GM12891 (cell line): ENCODE results near the gene DCTN3.

Experiments used
- DNase-seq: peaks from one replicate; pipeline ENCODE4 v3.0.0; 2011; ENCODE audit warnings: low spot score; ENCODE audit not compliant: insufficient read length
- FAIRE-seq: peaks from 2 replicates; lab custom pipeline; 2011; peaks lifted over from hg19 to GRCh38; lab: Jason Lieb, UNC
- PAX5 ChIP-seq: IDR thresholded peaks from 2 replicates; pipeline ENCODE4 v1.6.1; 2011; ENCODE audit warnings: low read length, moderate library complexity, mild to moderate bottlenecking; ENCODE audit not compliant: insufficient read depth, severe bottlenecking
- POLR2A ChIP-seq: IDR thresholded peaks from 2 replicates; pipeline ENCODE4 v1.6.1; 2011; ENCODE audit warnings: low read depth, low read length, control low read depth
- POLR2AphosphoS5 ChIP-seq: IDR thresholded peaks from 2 replicates; pipeline ENCODE4 v1.6.1; 2011; ENCODE audit warnings: low read depth, low read length, control low read depth
- POU2F2 ChIP-seq: IDR thresholded peaks from 2 replicates; pipeline ENCODE4 v1.6.1; 2011; ENCODE audit warnings: low read depth, mild to moderate bottlenecking, control low read depth, low read length, moderate library complexity
- SPI1 ChIP-seq: IDR thresholded peaks from 2 replicates; pipeline ENCODE4 v1.6.1; 2011; ENCODE audit warnings: low read depth, low read length, control low read depth
- TAF1 ChIP-seq: IDR thresholded peaks from 2 replicates; pipeline ENCODE4 v1.6.1; 2011; ENCODE audit warnings: low read depth, low read length, control low read depth

DCTN3 gene

GRCh38 chr9:34655394-34655793 lies 35.1 kb upstream of the DCTN3 start:
- TF ChIP-seq POLR2A (no peak), POU2F2 (no peak), TAF1 (no peak), PAX5 (no peak), POLR2AphosphoS5 (no peak), SPI1 (no peak)

GRCh38 chr9:34654323-34655051 lies 34.2 kb upstream of the DCTN3 start:
- TF ChIP-seq POU2F2: no peak
- no peak for TF ChIP-seq SPI1
- TF ChIP-seq PAX5: no peak
- TF ChIP-seq TAF1: no peak
- TF ChIP-seq POLR2AphosphoS5: no peak
- no peak for TF ChIP-seq POLR2A
- FAIRE-seq (no peak), DNase-seq (no peak)

More at GRCh38 chr9:34655394-34655793, 35.1 kb upstream of the DCTN3 start:
- DNase-seq (no peak), FAIRE-seq (no peak)

- no peak for DNase-seq
- TF ChIP-seq SPI1 (no peak), POLR2A (no peak), TAF1 (no peak), POLR2AphosphoS5 (no peak), POU2F2 (no peak), PAX5 (no peak)
- no peak for FAIRE-seq
Measured at GRCh38 chr9:34653151-34654072, 33.1 kb upstream of the DCTN3 start.

DNA sequence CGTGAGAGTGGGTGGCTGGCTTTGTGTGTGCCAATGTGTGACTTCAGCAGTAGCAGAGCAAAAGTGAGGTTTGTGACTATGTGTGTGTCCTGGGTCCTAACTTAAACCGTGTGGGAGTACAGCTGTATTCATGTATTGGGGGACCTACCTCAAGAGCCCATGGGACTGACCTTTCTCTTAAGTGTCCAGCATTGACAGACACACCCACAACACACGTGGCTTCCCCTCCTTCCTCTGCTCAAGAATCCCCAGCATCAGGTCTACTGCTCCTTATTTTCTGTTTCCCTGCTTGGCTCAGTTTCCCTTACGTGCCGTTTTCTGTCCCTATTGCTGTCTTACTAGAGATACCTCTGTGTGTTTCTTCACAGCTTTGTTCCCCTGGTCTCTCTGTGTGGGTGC lies 32.3 kb upstream of the DCTN3 start:
- TF ChIP-seq TAF1 (no peak), POLR2A (no peak), POLR2AphosphoS5 (no peak), SPI1 (no peak), PAX5 (no peak), POU2F2 (no peak)
- FAIRE-seq (no peak), DNase-seq (no peak)

DNA sequence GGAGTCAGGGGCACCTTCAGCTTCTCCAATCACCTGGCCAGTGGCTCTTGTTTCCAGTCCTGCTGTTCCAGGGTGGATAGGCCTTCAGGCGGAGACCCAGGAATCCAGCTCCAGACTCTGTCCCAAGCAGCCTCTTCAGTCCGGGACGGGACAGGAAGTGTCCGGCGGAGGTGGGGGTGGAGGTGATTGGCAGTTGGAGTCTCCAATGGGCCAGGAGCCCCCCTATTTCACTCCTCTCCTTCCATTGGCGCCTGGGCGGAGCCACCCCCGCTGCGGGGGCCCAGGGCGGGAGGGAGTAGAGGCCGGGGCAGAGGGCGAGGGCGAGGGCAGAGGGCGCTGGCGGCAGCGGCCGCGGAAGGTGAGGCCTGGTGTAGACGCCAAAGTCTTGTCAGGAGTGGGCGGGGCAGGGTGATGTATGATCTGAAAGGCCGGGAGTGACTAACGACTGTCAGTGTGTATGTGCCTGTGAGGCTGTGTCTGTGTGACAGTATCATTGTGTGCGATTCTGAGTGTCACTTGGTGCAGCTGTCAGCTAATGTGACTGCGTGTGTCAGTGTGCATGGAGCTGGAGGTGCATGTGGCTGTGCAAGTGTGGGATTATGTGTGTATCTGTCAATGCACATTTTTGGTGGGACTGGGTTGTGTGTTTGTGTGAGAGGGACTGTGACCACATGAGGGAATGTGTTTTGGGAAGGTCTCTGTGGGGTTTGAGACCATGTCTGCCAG lies 31.7 kb upstream of the DCTN3 start, which contains the start of gene IL11RA:
TSS of gene IL11RA (plus strand) at position 310 of the 726 bp plus-strand sequence. CDS start 3,033 bp downstream, outside the sequence.
- TF ChIP-seq PAX5 (no peak), POLR2AphosphoS5 (no peak), POU2F2 (no peak), TAF1 (no peak), POLR2A (no peak), SPI1 (no peak)
- DNase-seq: no peak
- FAIRE-seq: peak; percentile 85

DNA sequence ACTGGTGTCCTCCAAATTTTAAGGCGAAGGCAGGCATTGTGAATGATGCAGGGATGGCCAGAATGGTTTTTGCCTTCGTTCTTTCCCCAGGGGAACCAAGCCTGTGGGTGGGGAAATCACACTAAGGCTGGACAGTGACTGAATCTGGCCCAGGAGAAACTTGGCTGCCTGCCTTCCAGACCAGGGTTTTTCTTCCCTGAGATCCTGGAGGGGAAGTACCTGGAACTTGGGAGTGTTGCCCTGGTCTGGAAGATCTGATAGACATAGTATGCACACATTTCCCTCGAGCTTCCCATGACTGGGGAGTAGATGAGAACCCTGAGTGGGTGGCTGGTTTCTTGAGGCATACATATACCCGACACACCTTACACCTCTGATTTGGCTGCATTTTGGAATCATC lies 31.0 kb upstream of the DCTN3 start:
- DNase-seq: no peak
- no peak for TF ChIP-seq POLR2AphosphoS5
- TF ChIP-seq PAX5: no peak
- no peak for TF ChIP-seq SPI1
- TF ChIP-seq TAF1: no peak
- TF ChIP-seq POU2F2: no peak
- no peak for TF ChIP-seq POLR2A
- no peak for FAIRE-seq

- TF ChIP-seq PAX5 (no peak), POU2F2 (no peak)
- FAIRE-seq: no peak
Measured at GRCh38 chr9:34650816-34651215, 30.5 kb upstream of the DCTN3 start.

DNA sequence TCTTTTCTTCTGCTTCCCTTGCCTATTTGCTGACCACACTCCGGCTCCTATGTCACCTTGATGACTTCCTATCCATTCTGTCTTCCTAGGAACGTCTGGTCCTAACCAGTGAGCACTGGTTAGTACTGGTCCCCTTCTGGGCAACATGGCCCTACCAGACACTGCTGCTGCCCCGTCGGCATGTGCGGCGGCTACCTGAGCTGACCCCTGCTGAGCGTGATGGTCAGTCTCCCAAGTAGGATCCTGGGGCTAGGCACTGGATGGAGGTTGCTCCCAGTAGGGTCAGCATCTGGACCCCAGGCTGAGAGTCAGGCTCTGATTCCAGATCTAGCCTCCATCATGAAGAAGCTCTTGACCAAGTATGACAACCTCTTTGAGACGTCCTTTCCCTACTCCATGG lies 28.4 kb upstream of the DCTN3 start:
- FAIRE-seq: no peak

More at GRCh38 chr9:34650816-34651215, 30.5 kb upstream of the DCTN3 start:
- no peak for DNase-seq

GRCh38 chr9:34647651-34648050 lies 27.4 kb upstream of the DCTN3 start:
- DNase-seq: no peak
- peak; percentile 28 for FAIRE-seq
- no peak for TF ChIP-seq PAX5

More for the DNA sequence above, 28.4 kb upstream of the DCTN3 start:
- no peak for DNase-seq
- TF ChIP-seq PAX5 (no peak), TAF1 (no peak), SPI1 (no peak), POLR2AphosphoS5 (no peak), POU2F2 (no peak), POLR2A (no peak)
